Measurements from ENCODE around the gene LRP1. TPM values are rescaled to one million over a fixed set of nuclear protein-coding genes. Genes with fewer than 3 reads are reported as not detected.

The LRP1 gene
- total RNA-seq, 2 donors from 2014 or later, result 53.5 to 198 TPM

- TF ChIP-seq POLR2A (IDR thresholded peaks at IDR 0.05) (no peak), POLR2AphosphoS5 (IDR thresholded peaks at IDR 0.05) (no peak), CTCF (IDR thresholded peaks at IDR 0.05) (no peak)
- Histone ChIP-seq H3K4me1 (replicated peaks) (peaks cover 3% of the 10 kb centered on the region), H3K4me3 (no peak overlapping the region), H3K9me3 (no peaks in the 10 kb centered on the region), H3K27ac (no peak overlapping the region), H3K27me3 (replicated peaks; ENCODE audit: insufficient read depth) (no peaks in the 10 kb centered on the region), H3K36me3 (peaks cover 3 to 38% of the 10 kb centered on the region in 2 donors)
- 93% methylated on average over 18 of the region's 20 CpGs for WGBS
- intact Hi-C loops (cut with DNase I), result loop anchor here (5.0 kb wide), 1 partner anchor 113 kb away; no protein-coding TSS in a partner anchor
- no peak for DNase-seq (ENCODE audit: low spot score)
These were observed 52.2 kb downstream of the LRP1 start for GRCh38 chr12:57180321-57180989.

DNA sequence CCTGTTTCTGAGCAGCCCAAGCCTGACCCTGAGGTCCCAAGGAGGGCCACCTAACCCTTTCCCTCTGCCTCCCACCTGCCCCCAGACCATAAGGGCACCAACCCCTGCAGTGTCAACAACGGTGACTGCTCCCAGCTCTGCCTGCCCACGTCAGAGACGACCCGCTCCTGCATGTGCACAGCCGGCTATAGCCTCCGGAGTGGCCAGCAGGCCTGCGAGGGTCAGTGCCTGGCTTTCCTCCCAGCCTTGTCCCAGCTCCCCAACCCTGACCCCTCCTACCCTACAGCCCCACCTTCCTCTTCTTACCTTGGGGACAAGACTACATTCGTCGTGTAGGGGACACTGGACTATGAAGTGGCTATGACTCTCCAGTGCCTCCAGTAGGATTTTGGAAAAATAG lies 52.8 kb downstream of the LRP1 start:
- Histone ChIP-seq H3K27me3 (replicated peaks; ENCODE audit: insufficient read depth) (no peaks in the 10 kb centered on the region), H3K9me3 (no peaks in the 10 kb centered on the region), H3K36me3 (peaks cover 5 to 40% of the 10 kb centered on the region in 2 donors), H3K4me3 (no peak overlapping the region), H3K27ac (no peak overlapping the region), H3K4me1 (replicated peaks) (no peaks in the 10 kb centered on the region)
- no peak for DNase-seq (ENCODE audit: low spot score)
- TF ChIP-seq CTCF (IDR thresholded peaks at IDR 0.05), result no peak
- WGBS, result 51% methylated on average over 9 of the region's 9 CpGs
- intact Hi-C loops (cut with DNase I), result loop anchor here (5.0 kb wide), 1 partner anchor 114 kb away; no protein-coding TSS in a partner anchor

- WGBS, result 41% methylated on average over 5 of the region's 5 CpGs
- no peak for DNase-seq (ENCODE audit: low spot score)
- TF ChIP-seq POLR2AphosphoS5 (IDR thresholded peaks at IDR 0.05) (no peak), CTCF (IDR thresholded peaks at IDR 0.05) (no peak), POLR2A (IDR thresholded peaks at IDR 0.05) (no peak)
- Histone ChIP-seq H3K27ac (no peak overlapping the region), H3K9me3 (no peaks in the 10 kb centered on the region), H3K4me1 (replicated peaks) (no peaks in the 10 kb centered on the region), H3K27me3 (replicated peaks; ENCODE audit: insufficient read depth) (no peaks in the 10 kb centered on the region), H3K4me3 (no peak overlapping the region), H3K36me3 (peaks cover 6 to 40% of the 10 kb centered on the region in 2 donors)
- intact Hi-C loops (cut with DNase I), result loop anchor here (2.0 to 5.0 kb wide), 2 partner anchors 57 to 114 kb away; no protein-coding TSS in a partner anchor
These were observed 53.4 kb downstream of the LRP1 start for GRCh38 chr12:57181561-57182155.

GRCh38 chr12:57182918-57183575 lies 54.8 kb downstream of the LRP1 start:
- peaks cover 6 to 44% of the 10 kb centered on the region in 2 donors for H3K36me3 ChIP-seq
- H3K4me3 ChIP-seq, result no peak overlapping the region
- TF ChIP-seq CTCF (IDR thresholded peaks at IDR 0.05) (peak; percentile 78 to 95 (median 90)), POLR2A (IDR thresholded peaks at IDR 0.05) (no peak), POLR2AphosphoS5 (IDR thresholded peaks at IDR 0.05) (peak; percentile 54)

More at GRCh38 chr12:57182918-57183575, 54.8 kb downstream of the LRP1 start:
- Histone ChIP-seq H3K9me3 (no peaks in the 10 kb centered on the region), H3K4me1 (replicated peaks) (no peaks in the 10 kb centered on the region), H3K27ac (no peak overlapping the region), H3K27me3 (replicated peaks; ENCODE audit: insufficient read depth) (no peaks in the 10 kb centered on the region)
- WGBS, result 60% methylated on average over 13 of the region's 13 CpGs
- peak; percentile 79 for DNase-seq (ENCODE audit: low spot score)
- intact Hi-C loops (cut with DNase I), result loop anchor here (2.0 to 5.0 kb wide), 2 partner anchors 58 to 116 kb away; no protein-coding TSS in a partner anchor

Data from prostate gland (tissue), 2 donors.